HepG2 (cell line): Measurements from ENCODE around the gene ARHGAP4. TPM values are rescaled to one million over a fixed set of nuclear protein-coding genes. Genes with fewer than 3 reads are reported as not detected.
A peak's percentile ranks its signal among the peaks of the same experiment; 100 is the strongest.

ENCODE experiments used
- ATAC-seq: fragments of 200-7000 bp; cut with Tn5 transposase; 3 replicates; pipeline ENCODE4 v1.9.1; 2020; ENCODE audit warnings: mild to moderate bottlenecking, moderate library complexity
- BruUV-seq: library from RNA; stranded (reverse); fragments of 400-500 nt; replicated peaks from 2 replicates; lab custom pipeline; 2021; lab: Mats Ljungman, UMichigan
- CTCF ChIA-PET: fragments of 300-600 bp; formaldehyde crosslinking; extraction: SDS; loops from one replicate; lab custom pipeline; 2021; ENCODE audit warnings: low total read pairs, inconsistent platforms, low intra/inter-chr PET ratio; lab: Yijun Ruan, JAX
- POLR2A ChIA-PET: fragments of 350-600 bp; sonication (Branson Sonifier 250); formaldehyde crosslinking; loops from one replicate; lab custom pipeline; 2020; ENCODE audit warnings: antibody characterized with exemption, inconsistent platforms; lab: Yijun Ruan, JAX
- DNase-seq: peaks from one replicate; pipeline ENCODE4 v3.0.0-alpha.2; 2015; ENCODE audit warnings: low spot score
- FAIRE-seq: peaks from 3 replicates; lab custom pipeline; 2011; peaks lifted over from hg19 to GRCh38; lab: Jason Lieb, UNC
- H2AFZ ChIP-seq: one replicate; pipeline ENCODE4 v1.6.1; 2011; ENCODE audit warnings: low read length, inconsistent platforms
- H3K27ac ChIP-seq: fragments of 300-600 bp; 3 replicates; pipeline ENCODE4 v1.8.0; 2011; ENCODE audit warnings: mixed run types, mild to moderate bottlenecking, mixed read lengths, low read length, inconsistent platforms; ENCODE audit not compliant: insufficient read depth; ENCODE audit errors: extremely low read length
- H3K27me3 ChIP-seq, 2 experiments: fragments of 200-600 bp in 1 of 2; 2 replicates in 1 of 2; 3 replicates in 1 of 2; pipeline versions ENCODE4 v1.6.0 to v1.8.0; 2011; ENCODE audit warnings: low read length in 2 of 2, mild to moderate bottlenecking in 2 of 2, moderate library complexity in 2 of 2, inconsistent platforms in 1 of 2; ENCODE audit not compliant: insufficient read depth in 2 of 2, control insufficient read depth in 1 of 2
- H3K36me3 ChIP-seq, 2 experiments: fragments of 200-600 bp in 1 of 2; replicated peaks in 1 of 2; 2 replicates in 1 of 2; 3 replicates in 1 of 2; pipeline versions ENCODE4 v1.5.1 to v1.8.0; 2011; ENCODE audit warnings: low read length in 2 of 2, inconsistent platforms in 1 of 2; ENCODE audit not compliant: insufficient read depth in 2 of 2, control insufficient read depth in 1 of 2
- H3K4me1 ChIP-seq: 2 replicates; pipeline ENCODE4 v1.5.1; 2012; ENCODE audit warnings: low read length, inconsistent platforms; ENCODE audit not compliant: insufficient read depth
- H3K4me2 ChIP-seq: 2 replicates; pipeline ENCODE4 v1.6.0; 2011; ENCODE audit warnings: low read depth, low read length, inconsistent platforms
- H3K4me3 ChIP-seq, 3 experiments: fragments of 200-600 bp in 1 of 3; sonication (generic), shearing (Covaris generic) in 1 of 3; replicated peaks in 1 of 3; 2 replicates each; pipeline ENCODE4 v1.5.1; 2011 to 2016; ENCODE audit warnings: low read length in 3 of 3, inconsistent platforms in 2 of 3, low read depth in 2 of 3, mild to moderate bottlenecking in 2 of 3, control low read depth in 1 of 3, mixed read lengths in 1 of 3; ENCODE audit not compliant: insufficient read depth in 1 of 3
- H3K79me2 ChIP-seq: one replicate; pipeline ENCODE4 v1.6.1; 2011; ENCODE audit warnings: low read length, inconsistent platforms; ENCODE audit not compliant: insufficient read depth
- H3K9ac ChIP-seq: 2 replicates; pipeline ENCODE4 v1.6.0; 2011; ENCODE audit warnings: mild to moderate bottlenecking, low read depth, low read length, inconsistent platforms; ENCODE audit not compliant: insufficient read depth
- H3K9me3 ChIP-seq: 2 replicates; pipeline ENCODE4 v1.5.1; 2012; ENCODE audit warnings: mild to moderate bottlenecking, low read length
- H4K20me1 ChIP-seq: 2 replicates; pipeline ENCODE4 v1.6.0; 2011; ENCODE audit warnings: inconsistent platforms, mild to moderate bottlenecking, low read length, moderate library complexity; ENCODE audit not compliant: insufficient read depth
- ARHGAP35 ChIP-seq: sonication (generic); formaldehyde crosslinking; IDR thresholded peaks from 2 replicates; pipeline ENCODE4 v1.9.0; 2022; ENCODE audit warnings: mild to moderate bottlenecking, inconsistent platforms, moderate library complexity, missing genetic modification reagents, borderline replicate concordance
- ATF1 ChIP-seq: IDR thresholded peaks from 2 replicates; pipeline ENCODE4 v1.6.1; 2016; ENCODE audit warnings: mild to moderate bottlenecking, control low read depth
- FOXC1 ChIP-seq: sonication (generic); formaldehyde crosslinking; IDR thresholded peaks from 2 replicates; pipeline ENCODE4 v1.8.0; 2022; ENCODE audit warnings: mild to moderate bottlenecking, missing genetic modification reagents, borderline replicate concordance
- HNRNPL ChIP-seq: fragments of 200-400 bp; formaldehyde crosslinking; IDR thresholded peaks from 2 replicates; pipeline ENCODE4 v1.6.1; 2017; ENCODE audit warnings: mild to moderate bottlenecking, low read depth, low read length
- KDM6A ChIP-seq: IDR thresholded peaks from 2 replicates; pipeline ENCODE4 v1.6.1; 2016; ENCODE audit warnings: low read depth
- MAZ ChIP-seq, 2 experiments: sonication (generic) in 1 of 2; formaldehyde crosslinking in 1 of 2; IDR thresholded peaks; 2 replicates each; pipeline versions ENCODE4 v1.5.0 to v1.6.1; 2012 to 2020; ENCODE audit warnings: low read depth in 2 of 2, mild to moderate bottlenecking in 2 of 2, borderline replicate concordance in 1 of 2, improper control_type of control experiment in 1 of 2, low read length in 1 of 2, missing genetic modification reagents in 1 of 2, moderate library complexity in 1 of 2
- MED1 ChIP-seq: sonication (generic); formaldehyde crosslinking; IDR thresholded peaks from 2 replicates; pipeline ENCODE4 v1.4.0; 2020; ENCODE audit warnings: missing genetic modification reagents
- MEIS1 ChIP-seq: sonication (generic); formaldehyde crosslinking; IDR thresholded peaks from 2 replicates; pipeline ENCODE4 v1.9.0; 2021; ENCODE audit warnings: mild to moderate bottlenecking, missing genetic modification reagents, moderate library complexity, borderline replicate concordance
- NFKBIZ ChIP-seq: IDR thresholded peaks from 2 replicates; pipeline ENCODE4 v1.6.1; 2018; ENCODE audit warnings: missing genetic modification reagents, missing compliant biosample characterization
- ONECUT2 ChIP-seq: sonication (generic); formaldehyde crosslinking; IDR thresholded peaks from 2 replicates; pipeline ENCODE4 v1.4.0; 2020; ENCODE audit warnings: missing genetic modification reagents
- RBM39 ChIP-seq: fragments of 200-400 bp; formaldehyde crosslinking; IDR thresholded peaks from one replicate; pipeline ENCODE4 v1.6.1; 2018; ENCODE audit warnings: antibody characterized with exemption, mild to moderate bottlenecking, low read depth, low read length; ENCODE audit not compliant: poor library complexity, severe bottlenecking
- STAG1 ChIP-seq: sonication (generic); formaldehyde crosslinking; IDR thresholded peaks from 2 replicates; pipeline ENCODE4 v1.4.0; 2020; ENCODE audit warnings: missing genetic modification reagents
- XRCC5 ChIP-seq: fragments of 200-400 bp; formaldehyde crosslinking; optimal IDR thresholded peaks from 2 replicates; pipeline ENCODE3; 2017; ENCODE audit warnings: mild to moderate bottlenecking, low read length
- ZBTB1 ChIP-seq: sonication (generic); formaldehyde crosslinking; IDR thresholded peaks from 2 replicates; pipeline ENCODE4 v1.4.0; 2020; ENCODE audit warnings: missing genetic modification reagents, borderline replicate concordance
- ZNF879 ChIP-seq: sonication (generic); formaldehyde crosslinking; IDR thresholded peaks from 2 replicates; pipeline ENCODE4 v1.8.1; 2023; ENCODE audit warnings: missing genetic modification reagents
- WGBS: methylation state at CpG from one replicate; pipeline ENCODE4 v1.1.6; 2017; ENCODE audit warnings: low lambda C conversion rate; 5-methylcytosine and 5-hydroxymethylcytosine counted together
- in situ Hi-C: cut with HindIII; loops from 2 replicates; pipeline ENCODE4 v1.10.0; 2017; ENCODE audit warnings: low pct_unique_long_range_greater_than_20kb; ENCODE audit not compliant: extremely low pct_ligation_motif_present
- intact Hi-C: fragments of 100-400 bp; cut with micrococcal nuclease; formaldehyde crosslinking; loops from one replicate; pipeline ENCODE4 v1.10.0; 2022; ENCODE audit not compliant: unreplicated experiment
- polyA plus RNA-seq, 8 experiments: library from polyadenylated mRNA; depleted of rRNA in 3 of 8; stranded (reverse) in 7 of 8; unstranded in 1 of 8; fragments of >200 nt; fragmentation: Illumina TruSeq in 4 of 8; extraction: Trizol in 4 of 8; gene quantifications; 2 replicates each; pipeline versions ENCODE4 v1.2.1 to v1.2.3, GENCODE V29; 2011 to 2016; ENCODE audit warnings: low read depth in 4 of 8, missing spikeins in 1 of 8, mixed read lengths in 1 of 8; ENCODE audit not compliant: insufficient read depth in 1 of 8
- total RNA-seq, 5 experiments: library from RNA; depleted of rRNA; stranded (reverse); fragments of >200 nt; fragmentation: Illumina TruSeq; extraction: Trizol; gene quantifications; 2 replicates each; pipeline ENCODE4 v1.2.3, GENCODE V29; 2016; ENCODE audit warnings: low read depth in 1 of 5
- TF ChIP-seq, protein P1 (sequence below): sonication (generic); formaldehyde crosslinking; IDR thresholded peaks from 2 replicates; pipeline ENCODE4 v1.5.0; 2020; ENCODE audit warnings: mild to moderate bottlenecking, missing genetic modification reagents
- TF ChIP-seq, protein P2 (sequence below): sonication (generic); formaldehyde crosslinking; IDR thresholded peaks from 2 replicates; pipeline ENCODE4 v1.5.0; 2020; ENCODE audit warnings: mild to moderate bottlenecking, missing genetic modification reagents, moderate library complexity
- TF ChIP-seq, protein P3 (sequence below): IDR thresholded peaks from 2 replicates; pipeline ENCODE4 v1.6.1; 2016; ENCODE audit warnings: low read depth, borderline replicate concordance

ARHGAP4 gene
- total and polyA plus RNA-seq, 2 of the 13 experiments (the other 11 are each of a cell fraction or from before 2014, with no cell fraction given), result 0.57 to 0.64 TPM

DNA sequence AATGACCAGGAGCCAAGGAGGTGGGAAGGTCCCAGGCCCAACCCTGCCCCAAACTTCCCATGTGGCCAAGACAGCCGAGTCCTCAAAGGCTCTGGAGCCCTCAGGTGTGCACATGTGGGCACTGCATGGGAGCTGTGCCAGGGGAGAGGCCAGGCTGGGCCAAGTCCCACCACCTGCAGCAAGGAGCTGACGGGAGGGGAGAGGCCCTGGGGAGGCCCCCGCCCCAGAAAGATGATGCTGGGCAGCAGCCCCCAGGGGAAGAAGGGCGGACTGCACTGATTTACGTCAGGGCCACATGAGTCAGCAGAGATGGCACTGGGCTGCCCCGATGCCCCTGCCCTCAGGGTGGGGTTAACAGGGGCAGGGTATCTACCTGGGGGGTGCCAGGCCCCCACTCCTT is 41.5 kb downstream of the ARHGAP4 start:
- peaks cover 35% of the 10 kb centered on the region for H3K4me1 ChIP-seq
- POLR2A ChIA-PET, result no interaction called here
- TF ChIP-seq MED1 (CRISPR knock-in tag), result no peak
- TF ChIP-seq ONECUT2 (CRISPR knock-in tag), result no peak
- no peak for TF ChIP-seq FOXC1 (CRISPR knock-in tag)
- TF ChIP-seq RBM39, result no peak
- TF ChIP-seq ARHGAP35, result no peak
- TF ChIP-seq KDM6A (CRISPR knock-in tag), result no peak
- no peak for TF ChIP-seq MAZ (IDR thresholded peaks at IDR 0.05; ENCODE audit: borderline replicate concordance, low read depth, low read length)
- no peak for TF ChIP-seq MAZ (CRISPR knock-in tag; IDR thresholded peaks at IDR 0.05; ENCODE audit: low read depth)
- no peak for TF ChIP-seq ZBTB1
- no peak for TF ChIP-seq XRCC5
- no peak for TF ChIP-seq NFKBIZ (CRISPR knock-in tag)
- TF ChIP-seq ZNF879, result no peak
- TF ChIP-seq STAG1 (CRISPR knock-in tag), result peak; percentile 35; the same call in 1 of the 2 replicates
- TF ChIP-seq MEIS1, result no peak
- TF ChIP-seq ATF1, result no peak
- TF ChIP-seq, protein P1, sequence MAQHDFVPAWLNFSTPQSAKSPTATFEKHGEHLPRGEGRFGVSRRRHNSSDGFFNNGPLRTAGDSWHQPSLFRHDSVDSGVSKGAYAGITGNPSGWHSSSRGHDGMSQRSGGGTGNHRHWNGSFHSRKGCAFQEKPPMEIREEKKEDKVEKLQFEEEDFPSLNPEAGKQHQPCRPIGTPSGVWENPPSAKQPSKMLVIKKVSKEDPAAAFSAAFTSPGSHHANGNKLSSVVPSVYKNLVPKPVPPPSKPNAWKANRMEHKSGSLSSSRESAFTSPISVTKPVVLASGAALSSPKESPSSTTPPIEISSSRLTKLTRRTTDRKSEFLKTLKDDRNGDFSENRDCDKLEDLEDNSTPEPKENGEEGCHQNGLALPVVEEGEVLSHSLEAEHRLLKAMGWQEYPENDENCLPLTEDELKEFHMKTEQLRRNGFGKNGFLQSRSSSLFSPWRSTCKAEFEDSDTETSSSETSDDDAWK (CRISPR knock-in tag), result no peak
- TF ChIP-seq, protein P2, sequence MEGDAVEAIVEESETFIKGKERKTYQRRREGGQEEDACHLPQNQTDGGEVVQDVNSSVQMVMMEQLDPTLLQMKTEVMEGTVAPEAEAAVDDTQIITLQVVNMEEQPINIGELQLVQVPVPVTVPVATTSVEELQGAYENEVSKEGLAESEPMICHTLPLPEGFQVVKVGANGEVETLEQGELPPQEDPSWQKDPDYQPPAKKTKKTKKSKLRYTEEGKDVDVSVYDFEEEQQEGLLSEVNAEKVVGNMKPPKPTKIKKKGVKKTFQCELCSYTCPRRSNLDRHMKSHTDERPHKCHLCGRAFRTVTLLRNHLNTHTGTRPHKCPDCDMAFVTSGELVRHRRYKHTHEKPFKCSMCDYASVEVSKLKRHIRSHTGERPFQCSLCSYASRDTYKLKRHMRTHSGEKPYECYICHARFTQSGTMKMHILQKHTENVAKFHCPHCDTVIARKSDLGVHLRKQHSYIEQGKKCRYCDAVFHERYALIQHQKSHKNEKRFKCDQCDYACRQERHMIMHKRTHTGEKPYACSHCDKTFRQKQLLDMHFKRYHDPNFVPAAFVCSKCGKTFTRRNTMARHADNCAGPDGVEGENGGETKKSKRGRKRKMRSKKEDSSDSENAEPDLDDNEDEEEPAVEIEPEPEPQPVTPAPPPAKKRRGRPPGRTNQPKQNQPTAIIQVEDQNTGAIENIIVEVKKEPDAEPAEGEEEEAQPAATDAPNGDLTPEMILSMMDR, result peak; percentile 36
- TF ChIP-seq, protein P3, sequence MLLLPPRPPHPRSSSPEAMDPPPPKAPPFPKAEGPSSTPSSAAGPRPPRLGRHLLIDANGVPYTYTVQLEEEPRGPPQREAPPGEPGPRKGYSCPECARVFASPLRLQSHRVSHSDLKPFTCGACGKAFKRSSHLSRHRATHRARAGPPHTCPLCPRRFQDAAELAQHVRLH, result no peak
- TF ChIP-seq HNRNPL, result peak; percentile 37; the same call in 1 of the 2 replicates
- TF ChIP-seq, all 625 proteins: peak for 3
- DNase-seq (no peak), ATAC-seq (no peak), FAIRE-seq (no peak)
- no peak overlapping the region for H3K4me2 ChIP-seq
- in situ Hi-C loops, result no loop called here
- 29% methylated on average over 1 of the region's 6 CpGs for WGBS
- no peak overlapping the region for H3K9ac ChIP-seq
- no peak overlapping the region for H2AFZ ChIP-seq
- H3K4me3 ChIP-seq, result no peak overlapping the region
- no peaks in the 10 kb centered on the region for H3K79me2 ChIP-seq
- H3K9me3 ChIP-seq, result no peaks in the 10 kb centered on the region
- H3K27me3 ChIP-seq, result peaks cover 0 to 19% of the 10 kb centered on the region in 2 experiments; a peak in 3 of 5 replicates
- H3K27ac ChIP-seq, result no peak overlapping the region
- no peaks in the 10 kb centered on the region for H4K20me1 ChIP-seq
- CTCF ChIA-PET, result no interaction called here
- no TSS peak for BruUV-seq
- intact Hi-C loops, result no loop called here
- H3K36me3 ChIP-seq, result no peaks in the 10 kb centered on the region
